AG09309 (cell line): ENCODE results near the gene SH3GL2.

Source experiments
- DNase-seq: peaks from one replicate; pipeline ENCODE4 v3.0.0-alpha.2; 2010; ENCODE audit warnings: low read depth
- H3K4me3 ChIP-seq: 2 replicates; pipeline ENCODE4 v1.5.1; 2011; ENCODE audit warnings: mild to moderate bottlenecking, low read depth, low read length, moderate library complexity; ENCODE audit not compliant: control insufficient read depth
- TF ChIP-seq, protein P1 (sequence below): IDR thresholded peaks from 2 replicates; pipeline ENCODE4 v1.5.1; 2011; ENCODE audit warnings: mild to moderate bottlenecking, low read depth, low read length, inconsistent platforms; ENCODE audit not compliant: insufficient read depth, control insufficient read depth; ENCODE audit errors: missing control alignments

Gene SH3GL2

DNA sequence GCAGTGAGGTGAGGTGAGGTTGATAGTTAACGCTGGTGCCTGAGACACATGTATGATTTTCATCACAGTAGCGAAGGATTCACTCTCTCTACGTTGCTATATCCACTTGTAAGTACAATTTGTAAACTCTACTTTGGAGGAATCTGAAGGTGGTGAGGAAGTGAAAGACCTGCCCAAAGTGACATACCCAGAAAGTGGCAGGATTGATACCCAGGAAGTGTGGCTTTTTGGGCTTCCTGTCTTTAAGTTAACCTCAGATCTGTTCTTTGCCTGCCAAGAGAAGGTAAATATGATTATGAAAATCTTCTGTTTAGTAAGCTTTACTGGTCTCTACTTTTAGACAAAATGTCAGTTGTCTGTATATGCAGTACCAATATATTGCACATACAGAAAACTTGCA lies 143.1 kb downstream of the SH3GL2 start:
- no peak for DNase-seq
- H3K4me3 ChIP-seq = no peak overlapping the region
- TF ChIP-seq, protein P1, sequence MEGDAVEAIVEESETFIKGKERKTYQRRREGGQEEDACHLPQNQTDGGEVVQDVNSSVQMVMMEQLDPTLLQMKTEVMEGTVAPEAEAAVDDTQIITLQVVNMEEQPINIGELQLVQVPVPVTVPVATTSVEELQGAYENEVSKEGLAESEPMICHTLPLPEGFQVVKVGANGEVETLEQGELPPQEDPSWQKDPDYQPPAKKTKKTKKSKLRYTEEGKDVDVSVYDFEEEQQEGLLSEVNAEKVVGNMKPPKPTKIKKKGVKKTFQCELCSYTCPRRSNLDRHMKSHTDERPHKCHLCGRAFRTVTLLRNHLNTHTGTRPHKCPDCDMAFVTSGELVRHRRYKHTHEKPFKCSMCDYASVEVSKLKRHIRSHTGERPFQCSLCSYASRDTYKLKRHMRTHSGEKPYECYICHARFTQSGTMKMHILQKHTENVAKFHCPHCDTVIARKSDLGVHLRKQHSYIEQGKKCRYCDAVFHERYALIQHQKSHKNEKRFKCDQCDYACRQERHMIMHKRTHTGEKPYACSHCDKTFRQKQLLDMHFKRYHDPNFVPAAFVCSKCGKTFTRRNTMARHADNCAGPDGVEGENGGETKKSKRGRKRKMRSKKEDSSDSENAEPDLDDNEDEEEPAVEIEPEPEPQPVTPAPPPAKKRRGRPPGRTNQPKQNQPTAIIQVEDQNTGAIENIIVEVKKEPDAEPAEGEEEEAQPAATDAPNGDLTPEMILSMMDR = no peak

DNA sequence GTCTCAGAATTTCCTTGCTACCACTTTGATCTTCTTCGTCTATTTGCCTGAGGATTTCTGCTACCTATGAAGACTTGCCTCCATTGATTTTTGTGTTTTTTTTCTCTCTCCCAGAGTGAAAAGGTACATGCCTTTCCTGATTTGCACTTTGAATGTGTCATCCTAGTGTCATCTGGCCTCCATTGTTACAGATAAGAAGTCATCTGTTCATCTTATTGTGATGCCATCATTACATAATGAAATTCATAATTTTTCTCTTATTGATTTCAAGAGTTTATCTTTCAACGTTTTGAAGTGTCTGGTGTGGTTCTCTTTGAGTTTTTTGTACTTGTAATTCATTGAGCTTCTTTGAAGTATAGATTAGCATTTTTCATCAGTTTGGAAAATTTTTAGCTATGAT lies 144.8 kb downstream of the SH3GL2 start:
- TF ChIP-seq, protein P1 = no peak
- DNase-seq = no peak
- H3K4me3 ChIP-seq = no peak overlapping the region

DNA sequence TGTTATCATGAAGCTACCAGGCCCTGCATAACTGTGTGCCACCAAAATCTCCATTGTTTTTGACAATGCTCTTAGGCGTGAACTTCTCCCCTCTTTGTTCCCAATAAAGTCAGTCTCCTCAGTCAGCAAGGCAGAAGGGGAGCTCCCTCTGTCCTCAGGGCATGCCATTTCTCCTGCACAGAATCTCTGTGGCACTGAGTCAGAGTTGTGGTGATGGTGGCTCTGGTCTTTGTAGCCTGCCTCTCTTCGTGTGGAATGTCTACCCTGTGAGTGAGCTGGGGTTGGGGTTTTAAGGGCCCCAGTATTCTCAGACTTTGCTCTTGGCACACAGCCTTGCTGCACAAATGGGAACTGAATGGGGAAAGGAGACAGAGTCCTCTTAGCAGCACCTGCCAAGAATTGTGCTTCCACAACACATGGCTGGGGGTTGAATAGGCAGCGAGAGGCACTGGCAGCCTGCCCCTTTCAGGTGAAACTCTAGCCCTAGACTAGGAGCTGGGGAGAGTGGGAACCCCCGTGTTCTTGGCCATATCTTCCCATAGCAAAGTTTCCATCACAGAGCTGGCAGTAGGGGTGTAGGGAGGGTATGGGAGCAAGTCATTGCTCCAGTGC lies 146.6 kb downstream of the SH3GL2 start:
- TF ChIP-seq, protein P1 = no peak
- H3K4me3 ChIP-seq = no peak overlapping the region
- no peak for DNase-seq

DNA sequence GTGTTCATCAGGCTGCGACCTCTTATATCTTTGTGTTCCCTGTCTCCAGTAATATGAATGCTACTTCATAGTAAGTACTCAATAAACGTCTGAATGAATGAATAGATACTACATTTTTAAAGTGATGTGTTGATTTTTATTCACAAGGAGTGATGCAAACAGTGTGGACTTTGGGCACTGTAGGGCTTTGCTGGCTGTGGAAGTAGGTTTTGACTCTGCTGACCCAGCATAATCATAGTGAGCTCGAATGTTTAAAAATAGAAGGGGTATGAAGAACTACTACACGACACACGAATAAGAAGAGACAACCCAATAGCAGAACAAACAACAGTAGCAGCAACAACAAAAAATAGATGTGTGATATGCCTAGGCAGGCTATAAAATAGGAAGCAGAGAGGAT lies 147.4 kb downstream of the SH3GL2 start:
- no peak for DNase-seq
- TF ChIP-seq, protein P1 = no peak
- no peak overlapping the region for H3K4me3 ChIP-seq

DNA sequence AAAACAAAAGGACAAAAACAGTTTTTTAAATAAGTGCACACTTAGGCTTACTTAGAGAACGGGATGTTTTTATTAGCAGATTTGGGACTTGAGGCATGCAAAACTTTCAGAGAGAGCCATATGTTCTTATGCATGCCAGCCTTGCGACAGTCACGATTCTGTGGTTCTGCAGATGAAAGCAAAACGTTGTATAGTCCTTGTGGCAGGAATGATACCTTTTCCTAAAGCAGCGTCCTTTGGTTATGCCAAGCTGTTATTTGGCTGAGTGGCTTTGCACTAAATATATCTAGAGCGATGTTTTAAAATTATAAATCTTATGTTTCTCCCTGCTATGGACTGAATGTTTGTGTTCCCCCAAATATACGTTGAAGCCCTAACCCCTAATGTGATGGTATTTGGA lies 152.0 kb downstream of the SH3GL2 start:
- TF ChIP-seq, protein P1 = no peak
- no peak for DNase-seq
- no peak overlapping the region for H3K4me3 ChIP-seq

DNA sequence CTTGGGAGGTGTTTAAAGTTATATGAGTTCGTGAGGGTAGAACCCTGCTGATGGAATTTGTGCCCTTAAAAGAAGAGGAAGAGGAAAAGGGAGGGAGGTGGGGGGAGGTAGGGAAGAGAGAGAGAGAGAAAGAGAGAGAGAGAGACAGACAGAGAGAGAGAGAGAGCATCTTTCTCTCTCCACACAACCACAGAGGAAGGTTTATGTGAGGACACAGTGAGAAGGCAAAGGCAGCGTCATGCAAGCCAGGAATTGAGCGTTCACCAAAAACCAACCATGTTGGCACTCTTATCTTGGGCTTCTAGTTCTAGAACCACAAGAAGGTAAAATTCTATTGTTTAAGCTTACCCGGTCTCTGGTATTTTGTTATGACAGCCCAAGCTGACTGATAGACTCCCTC lies 152.4 kb downstream of the SH3GL2 start:
- no peak for DNase-seq
- H3K4me3 ChIP-seq = no peak overlapping the region
- TF ChIP-seq, protein P1 = no peak

DNA sequence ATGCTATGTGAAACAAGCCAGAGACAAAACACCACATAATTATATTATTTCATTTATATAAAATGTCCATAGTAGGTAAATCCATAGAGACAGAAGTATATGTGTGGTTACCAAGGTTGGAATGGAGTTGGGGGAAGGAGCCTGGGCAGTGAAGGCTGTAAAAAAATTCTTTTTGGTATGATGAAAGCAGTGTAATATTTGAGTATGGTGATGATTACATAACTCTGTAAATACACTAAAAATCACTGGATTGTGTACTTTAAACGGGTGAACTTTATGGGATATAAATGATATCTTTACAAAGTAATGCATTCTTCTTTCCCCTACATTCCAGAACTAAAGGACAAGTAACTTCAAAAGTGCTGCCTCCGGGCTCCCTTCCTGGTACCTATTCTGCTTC lies 155.8 kb downstream of the SH3GL2 start:
- no peak for DNase-seq
- H3K4me3 ChIP-seq = no peak overlapping the region
- TF ChIP-seq, protein P1 = no peak
